HG03558 (cell line): ENCODE results near the gene EEF1AKMT1.

Experiments
- ATAC-seq: cut with Tn5 transposase; IDR thresholded peaks from one replicate; pipeline ENCODE4 v1.9.1; 2021; ENCODE audit warnings: moderate number of reproducible peaks; ENCODE audit not compliant: unreplicated experiment; ENCODE audit errors: extremely low read depth

The EEF1AKMT1 gene, protein sequence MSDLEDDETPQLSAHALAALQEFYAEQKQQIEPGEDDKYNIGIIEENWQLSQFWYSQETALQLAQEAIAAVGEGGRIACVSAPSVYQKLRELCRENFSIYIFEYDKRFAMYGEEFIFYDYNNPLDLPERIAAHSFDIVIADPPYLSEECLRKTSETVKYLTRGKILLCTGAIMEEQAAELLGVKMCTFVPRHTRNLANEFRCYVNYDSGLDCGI

DNA sequence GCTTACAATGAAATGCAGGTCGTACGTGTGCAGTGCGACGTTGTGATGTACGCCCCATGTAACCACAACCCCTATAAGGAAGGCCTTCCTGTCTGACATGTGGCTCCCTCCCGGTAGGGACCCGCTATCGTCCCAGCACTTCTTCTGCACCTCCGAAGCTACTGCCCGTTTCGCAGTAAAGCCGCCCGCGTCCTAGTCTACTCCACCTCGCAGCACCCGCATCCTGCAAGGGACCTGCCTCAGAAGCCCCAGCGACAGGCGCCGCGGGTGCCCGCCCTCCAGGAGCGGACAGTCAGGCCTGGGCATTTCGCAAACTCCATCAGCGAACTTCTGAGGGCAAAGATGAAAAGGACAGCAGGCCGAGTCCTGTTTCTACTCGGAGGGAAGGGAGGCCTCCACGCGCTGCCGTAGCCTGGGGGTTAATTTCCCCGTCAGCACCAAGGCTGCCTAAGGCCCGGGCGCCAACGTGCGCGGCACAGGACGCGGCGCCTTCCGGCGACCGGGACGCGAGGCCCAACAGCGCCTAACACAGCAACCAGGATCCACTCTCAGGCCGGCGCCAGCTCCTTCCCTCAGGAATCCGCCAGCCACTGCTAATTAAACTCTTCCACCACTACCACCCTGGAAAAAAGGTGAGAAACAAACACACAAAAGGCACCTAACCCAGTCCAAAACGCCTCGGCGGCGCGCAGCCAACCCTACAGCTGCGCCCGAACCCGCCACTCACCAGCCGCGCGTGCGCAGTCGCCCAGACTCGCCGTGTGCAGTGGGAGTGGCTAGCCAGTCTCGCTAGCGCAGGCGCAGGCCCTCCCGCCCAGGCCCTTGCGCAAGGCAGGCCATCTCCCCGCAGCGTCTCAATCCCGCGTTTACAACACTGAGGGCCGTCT is at the start of gene EEF1AKMT1:
EEF1AKMT1 (minus strand) TSS at position 768 of the 887 bp plus-strand sequence. CDS start 16,363 bp downstream, outside the sequence.
- peak; percentile 70 for ATAC-seq

- ATAC-seq, result no peak
These were observed 49.3 kb upstream of the EEF1AKMT1 start for GRCh38 chr13:20823071-20823470.

DNA sequence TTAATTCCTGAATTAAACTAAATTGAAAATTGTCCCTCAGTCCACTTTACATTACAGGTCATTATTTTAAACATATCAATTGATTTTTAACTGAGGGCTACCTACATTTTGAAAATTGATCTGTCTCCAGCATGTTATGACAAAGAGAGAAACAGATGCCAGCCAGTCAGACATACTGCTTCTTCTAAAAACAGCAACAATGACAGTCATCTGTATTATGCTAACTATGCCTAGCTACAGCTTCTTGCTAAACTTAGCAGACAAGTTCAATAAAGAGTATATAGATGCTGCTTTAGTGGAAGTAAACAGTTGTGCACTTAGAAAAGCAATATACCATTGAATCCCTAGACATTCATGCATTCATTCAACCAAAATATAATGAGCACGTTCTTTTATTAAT is 48.6 kb upstream of the EEF1AKMT1 start:
- ATAC-seq, result no peak

GRCh38 chr13:20819715-20820114 is 46.0 kb upstream of the EEF1AKMT1 start:
- ATAC-seq, result no peak

DNA sequence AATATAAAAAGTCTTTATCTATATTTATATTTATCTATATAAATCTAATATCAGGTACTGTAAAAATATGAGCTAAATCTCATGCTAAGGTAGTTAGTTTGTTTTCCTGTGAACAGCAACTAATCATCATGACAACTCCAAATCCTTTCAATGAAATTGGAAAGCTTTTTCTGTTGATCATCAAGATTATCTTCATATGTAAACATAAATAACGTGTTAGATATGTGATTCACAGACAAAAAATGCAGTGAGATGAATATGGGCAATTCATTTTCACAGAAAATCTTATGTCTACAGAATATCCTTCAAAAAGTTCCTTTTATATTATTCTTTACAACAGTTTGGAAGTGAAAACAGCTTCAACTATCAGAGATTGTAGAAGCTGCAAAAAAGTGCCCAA is 41.7 kb upstream of the EEF1AKMT1 start:
- no peak for ATAC-seq

DNA sequence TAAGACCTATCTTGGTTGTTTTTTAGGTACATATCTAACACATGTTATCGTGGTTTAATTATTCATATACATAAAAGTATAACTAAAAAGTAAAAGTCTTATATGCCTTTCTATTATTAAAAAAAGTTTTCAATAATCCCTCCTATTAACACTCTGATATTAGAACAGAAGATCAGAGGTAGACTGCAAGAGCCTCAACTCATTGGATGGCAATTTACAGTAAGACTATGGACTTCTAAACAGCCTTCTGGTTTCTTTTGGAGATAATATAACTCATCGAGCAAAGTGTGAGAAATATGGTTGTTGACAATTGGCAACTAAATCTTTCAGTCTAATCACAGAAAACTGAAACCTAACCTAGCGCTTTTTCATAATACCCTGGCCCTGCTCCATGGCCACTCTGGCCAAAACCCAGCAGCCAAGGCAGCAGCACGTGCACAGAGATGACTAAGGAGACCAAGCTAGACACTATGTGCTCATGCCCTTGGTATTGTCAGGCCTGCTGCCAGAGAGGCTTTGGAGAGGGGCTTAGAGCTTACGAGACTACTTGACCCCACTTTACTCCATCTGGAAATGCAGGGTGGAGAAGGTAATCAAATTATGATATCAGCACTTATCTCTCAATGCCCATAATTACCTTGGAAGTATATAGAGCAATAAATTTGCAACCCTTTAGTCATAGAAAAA is 40.6 kb upstream of the EEF1AKMT1 start:
- ATAC-seq, result no peak

- no peak for ATAC-seq
These were observed 39.1 kb upstream of the EEF1AKMT1 start for GRCh38 chr13:20812890-20813289.

- no peak for ATAC-seq
These were observed 37.0 kb upstream of the EEF1AKMT1 start for GRCh38 chr13:20810808-20811207.

GRCh38 chr13:20808874-20809273 is 35.1 kb upstream of the EEF1AKMT1 start:
- no peak for ATAC-seq

- no peak for ATAC-seq
These were observed 29.6 kb upstream of the EEF1AKMT1 start for GRCh38 chr13:20803180-20803965.

DNA sequence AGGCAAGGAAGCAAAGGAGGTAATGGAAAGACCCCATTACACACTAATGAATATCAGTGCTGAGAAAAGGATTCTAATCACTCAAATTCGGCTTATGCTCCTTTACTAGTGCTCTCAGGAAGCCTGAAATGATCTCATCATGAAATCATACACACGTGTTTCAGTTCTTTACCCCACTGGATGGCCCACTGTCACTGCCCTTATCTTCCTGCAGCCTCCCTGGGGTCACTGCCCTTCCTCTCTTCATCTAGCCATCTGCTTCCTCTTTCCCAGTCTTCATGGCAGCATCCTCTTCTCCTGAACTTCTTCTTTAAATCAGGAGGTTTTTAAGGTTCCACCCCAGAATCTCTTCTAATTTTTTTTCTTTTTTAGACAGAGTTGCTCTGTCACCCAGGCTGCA is 27.9 kb upstream of the EEF1AKMT1 start:
- ATAC-seq, result no peak

DNA sequence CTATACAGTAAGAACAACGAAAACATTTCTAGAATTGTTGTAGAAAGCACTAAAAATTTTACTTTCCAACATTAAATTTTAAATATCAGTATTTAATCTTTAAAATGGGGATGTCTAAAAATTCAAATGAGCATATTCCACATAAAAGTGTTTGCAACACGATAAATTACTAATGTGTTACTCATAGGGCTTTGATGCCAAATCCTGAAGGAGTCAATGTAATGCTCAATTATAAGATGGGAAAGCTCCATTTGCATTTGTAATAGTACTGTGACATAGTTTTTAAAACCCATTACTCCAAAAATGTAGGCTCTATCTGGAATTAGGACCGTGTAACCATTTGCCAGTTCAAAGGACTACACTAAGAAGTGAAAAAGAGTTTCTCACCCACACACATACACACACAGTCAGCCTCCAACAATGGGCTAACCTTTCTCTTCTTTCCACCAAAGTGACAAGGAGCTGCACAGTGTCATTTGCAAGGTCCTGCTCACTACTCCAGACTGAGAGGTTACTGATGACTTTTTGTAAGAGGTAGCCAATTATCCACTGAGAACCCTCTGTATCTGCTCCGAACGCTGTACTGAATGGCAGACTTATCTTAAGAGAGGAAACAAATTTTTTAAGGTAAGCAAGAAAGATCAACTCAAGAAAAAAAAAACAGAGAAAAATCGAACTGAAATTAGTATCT is 26.1 kb upstream of the EEF1AKMT1 start:
- ATAC-seq, result no peak

DNA sequence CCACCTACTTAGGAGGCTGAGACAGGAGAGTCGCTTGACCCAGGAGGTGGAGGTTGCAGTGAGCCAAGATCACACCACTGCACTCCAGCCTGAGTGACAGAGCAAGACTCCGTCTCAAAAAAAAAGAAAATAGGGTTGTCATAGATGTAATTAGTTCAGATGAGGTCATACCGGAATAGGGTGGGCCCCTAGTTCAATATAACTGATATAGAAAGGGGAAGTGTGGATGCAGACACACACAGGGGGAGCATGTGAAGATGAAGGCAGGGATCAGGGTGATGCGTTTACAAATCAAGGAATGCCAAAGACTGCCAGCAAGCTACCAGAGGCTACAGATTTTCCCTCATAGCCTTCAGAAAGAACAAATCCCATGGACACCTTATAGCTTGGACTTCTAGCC is 24.3 kb upstream of the EEF1AKMT1 start:
- ATAC-seq, result no peak

- ATAC-seq, result no peak
These were observed 23.2 kb upstream of the EEF1AKMT1 start for GRCh38 chr13:20796791-20797508.

- no peak for ATAC-seq
These were observed 15.9 kb upstream of the EEF1AKMT1 start for GRCh38 chr13:20789665-20790064.

GRCh38 chr13:20788312-20788711 is 14.6 kb upstream of the EEF1AKMT1 start:
- no peak for ATAC-seq

DNA sequence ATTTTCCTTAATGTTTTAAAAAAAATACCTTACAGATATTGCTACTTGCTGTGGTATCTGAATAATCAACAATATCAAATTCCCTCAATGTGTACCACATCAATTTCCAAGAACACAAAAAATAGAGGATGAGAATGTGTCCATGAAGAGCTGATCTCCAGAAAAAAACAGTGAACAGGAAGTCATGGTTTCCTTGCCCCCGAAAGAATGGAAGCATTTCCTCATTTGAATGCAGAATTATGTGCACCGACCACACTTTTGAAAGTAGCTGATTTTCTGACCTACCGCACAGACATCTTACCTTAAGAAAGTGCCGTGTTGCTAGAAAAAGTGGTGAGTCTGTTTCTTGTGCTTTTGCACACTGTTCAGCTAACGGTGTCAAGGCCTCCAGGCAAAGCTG is 13.4 kb upstream of the EEF1AKMT1 start:
- no peak for ATAC-seq

- ATAC-seq, result peak; percentile 85
These were observed 8.5 kb upstream of the EEF1AKMT1 start for GRCh38 chr13:20782116-20782708.

GRCh38 chr13:20780317-20780716 is 6.6 kb upstream of the EEF1AKMT1 start:
- ATAC-seq, result no peak
